IMR-90 (cell line): Measurements from ENCODE around the gene ACIN1. TPM values are rescaled to one million over a fixed set of nuclear protein-coding genes. Genes with fewer than 3 reads are reported as not detected.

ENCODE experiments used
- ATAC-seq: fragments of 200-7000 bp; cut with Tn5 transposase; 2 replicates; pipeline ENCODE4 v1.9.1; 2020; ENCODE audit warnings: low read depth, mild to moderate bottlenecking, moderate library complexity
- BruUV-seq: library from RNA; stranded (reverse); fragments of 400-500 nt; replicated peaks from 2 replicates; lab custom pipeline; 2021; lab: Mats Ljungman, UMichigan
- CTCF ChIA-PET: fragments of 300-600 bp; formaldehyde crosslinking; extraction: SDS; loops from one replicate; lab custom pipeline; 2021; ENCODE audit warnings: antibody characterized with exemption; lab: Yijun Ruan, JAX
- POLR2A ChIA-PET: fragments of 300-600 bp; sonication (Branson Sonifier 250); formaldehyde crosslinking; loops from one replicate; lab custom pipeline; 2022; ENCODE audit warnings: antibody characterized with exemption; ENCODE audit not compliant: unreplicated experiment; lab: Charles Lee
- DNase-seq: peaks from one replicate; pipeline ENCODE4 v3.0.0; 2013
- H2AFZ ChIP-seq: replicated peaks from 2 replicates; pipeline ENCODE3; 2013; ENCODE audit warnings: low read length, mild to moderate bottlenecking; ENCODE audit not compliant: poor library complexity
- H2AK5ac ChIP-seq: 2 replicates; pipeline ENCODE4 v1.6.1; 2013; ENCODE audit warnings: low read depth, low read length, inconsistent platforms
- H2AK9ac ChIP-seq: replicated peaks from 2 replicates; pipeline ENCODE3; 2013; ENCODE audit warnings: mild to moderate bottlenecking, low read depth, low read length, moderate library complexity; ENCODE audit not compliant: poor library complexity
- H2BK120ac ChIP-seq: 2 replicates; pipeline ENCODE4 v1.6.1; 2013; ENCODE audit warnings: low read depth, low read length, inconsistent platforms
- H2BK15ac ChIP-seq: 3 replicates; pipeline ENCODE4 v1.6.1; 2013; ENCODE audit warnings: low read depth, low read length, inconsistent platforms
- H2BK20ac ChIP-seq: 2 replicates; pipeline ENCODE4 v1.6.1; 2013; ENCODE audit warnings: low read depth, mild to moderate bottlenecking, inconsistent platforms, low read length, moderate library complexity
- H2BK5ac ChIP-seq: 2 replicates; pipeline ENCODE4 v1.6.1; 2013; ENCODE audit warnings: mild to moderate bottlenecking, low read depth, low read length, inconsistent platforms; ENCODE audit not compliant: poor library complexity, severe bottlenecking
- H3K14ac ChIP-seq: replicated peaks from 2 replicates; pipeline ENCODE4 v1.6.1; 2013; ENCODE audit warnings: low read depth, low read length, inconsistent platforms
- H3K18ac ChIP-seq: 2 replicates; pipeline ENCODE4 v1.6.1; 2013; ENCODE audit warnings: low read depth, low read length, control low read depth
- H3K23ac ChIP-seq: 2 replicates; pipeline ENCODE4 v1.6.1; 2013; ENCODE audit warnings: low read depth, low read length, inconsistent platforms
- H3K27ac ChIP-seq: 2 replicates; pipeline ENCODE4 v1.5.1; 2013; ENCODE audit warnings: mild to moderate bottlenecking, control low read depth, low read length; ENCODE audit not compliant: insufficient read depth
- H3K27me3 ChIP-seq: 2 replicates; pipeline ENCODE4 v1.6.1; 2013; ENCODE audit warnings: low read length; ENCODE audit not compliant: control insufficient read depth, insufficient read depth
- H3K36me3 ChIP-seq: 2 replicates; pipeline ENCODE4 v1.6.1; 2013; ENCODE audit warnings: low read length, mixed read lengths; ENCODE audit not compliant: control insufficient read depth, insufficient read depth
- H3K4ac ChIP-seq: 2 replicates; pipeline ENCODE4 v1.6.1; 2013; ENCODE audit warnings: low read depth, low read length, inconsistent platforms
- H3K4me1 ChIP-seq: 2 replicates; pipeline ENCODE4 v1.6.1; 2013; ENCODE audit warnings: low read length, mixed read lengths; ENCODE audit not compliant: control insufficient read depth, insufficient read depth
- H3K4me2 ChIP-seq: 2 replicates; pipeline ENCODE4 v1.6.1; 2013; ENCODE audit warnings: low read depth, mild to moderate bottlenecking, control low read depth, low read length, moderate library complexity
- H3K4me3 ChIP-seq: 2 replicates; pipeline ENCODE4 v1.5.1; 2013; ENCODE audit warnings: low read depth, mild to moderate bottlenecking, control low read depth, low read length, moderate library complexity; ENCODE audit not compliant: insufficient read depth
- H3K56ac ChIP-seq: 2 replicates; pipeline ENCODE4 v1.6.1; 2013; ENCODE audit warnings: low read length, inconsistent platforms; ENCODE audit not compliant: insufficient read depth; ENCODE audit errors: extremely low read depth
- H3K79me1 ChIP-seq, 2 experiments: 2 replicates each; pipeline ENCODE4 v1.6.1; 2013; ENCODE audit warnings: low read length in 2 of 2, inconsistent platforms in 1 of 2, low read depth in 1 of 2
- H3K9ac ChIP-seq: 2 replicates; pipeline ENCODE4 v1.6.1; 2013; ENCODE audit warnings: low read depth, low read length, control low read depth
- H3K9me1 ChIP-seq: 2 replicates; pipeline ENCODE4 v1.6.1; 2013; ENCODE audit warnings: low read length, inconsistent platforms; ENCODE audit not compliant: insufficient read depth
- H3K9me3 ChIP-seq: 2 replicates; pipeline ENCODE4 v1.6.1; 2013; ENCODE audit warnings: low read length; ENCODE audit not compliant: control insufficient read depth, insufficient read depth
- H4K20me1 ChIP-seq: 2 replicates; pipeline ENCODE4 v1.6.1; 2013; ENCODE audit warnings: low read length, inconsistent platforms; ENCODE audit not compliant: insufficient read depth
- H4K5ac ChIP-seq: 2 replicates; pipeline ENCODE4 v1.6.1; 2013; ENCODE audit warnings: mild to moderate bottlenecking, low read depth, low read length, control low read depth
- H4K8ac ChIP-seq, 2 experiments: 2 replicates each; pipeline ENCODE4 v1.6.1; 2013; ENCODE audit warnings: low read depth in 2 of 2, low read length in 2 of 2, control low read depth in 1 of 2, inconsistent platforms in 1 of 2
- H4K91ac ChIP-seq: 2 replicates; pipeline ENCODE4 v1.6.1; 2013; ENCODE audit warnings: low read depth, low read length, inconsistent platforms; ENCODE audit not compliant: insufficient read depth
- BHLHE40 ChIP-seq: fragments of 150-350 bp; IDR thresholded peaks from 2 replicates; pipeline ENCODE4 v1.6.1; 2016; ENCODE audit warnings: mild to moderate bottlenecking, low read depth, low read length
- FOS ChIP-seq: fragments of 150-350 bp; IDR thresholded peaks from 2 replicates; pipeline ENCODE4 v1.6.1; 2016; ENCODE audit warnings: low read depth, low read length
- MAFK ChIP-seq: IDR thresholded peaks from 2 replicates; pipeline ENCODE4 v1.6.1; 2012; ENCODE audit warnings: low read depth, low read length, improper control_type of control experiment
- MAZ ChIP-seq: IDR thresholded peaks from 2 replicates; pipeline ENCODE4 v1.6.1; 2012; ENCODE audit warnings: low read depth, mild to moderate bottlenecking, low read length, improper control_type of control experiment, moderate library complexity, borderline replicate concordance
- MXI1 ChIP-seq: IDR thresholded peaks from 2 replicates; pipeline ENCODE4 v1.6.1; 2012; ENCODE audit warnings: low read depth, mild to moderate bottlenecking, low read length, moderate library complexity, borderline replicate concordance
- SMC3 ChIP-seq: fragments of 150-350 bp; IDR thresholded peaks from 2 replicates; pipeline ENCODE4 v1.6.1; 2016; ENCODE audit warnings: low read depth, mild to moderate bottlenecking, antibody characterized with exemption, low read length, moderate library complexity
- WGBS, 2 experiments: methylation state at CpG; one replicate each; pipeline versions ENCODE4 v1.1.5 to v1.1.7; 2013; ENCODE audit warnings: missing lambda C conversion rate in 2 of 2; ENCODE audit not compliant: insufficient read length in 1 of 2; ENCODE audit errors: extremely low coverage in 2 of 2; 5-methylcytosine and 5-hydroxymethylcytosine counted together
- dilution Hi-C: fragments of 300-500 bp; cut with HindIII; formaldehyde crosslinking; loops from one replicate; pipeline ENCODE4 v1.14.3; 2018; ENCODE audit warnings: low sequenced_read_pairs; ENCODE audit not compliant: unreplicated experiment
- in situ Hi-C: fragments of 300-500 bp; cut with MboI; formaldehyde crosslinking; loops from 3 replicates; pipeline ENCODE4 v1.14.3; 2019; ENCODE audit warnings: low sequenced_read_pairs, inconsistent platforms, mixed read lengths
- intact Hi-C: fragments of 100-400 bp; cut with micrococcal nuclease; formaldehyde crosslinking; loops from 2 replicates; pipeline ENCODE4 v1.10.0; 2022
- polyA plus RNA-seq, 3 experiments: library from polyadenylated mRNA; depleted of rRNA; stranded (reverse); fragments of >200 nt; gene quantifications; 2 replicates each; pipeline ENCODE4 v1.2.3, GENCODE V29; 2012; ENCODE audit warnings: low replicate concordance in 1 of 3
- total RNA-seq: library from RNA; depleted of rRNA; stranded (reverse); fragments of >200 nt; gene quantifications from 2 replicates; pipeline ENCODE4 v1.2.3, GENCODE V29; 2012

The ACIN1 gene
- total and polyA plus RNA-seq, 2 of the 4 experiments (the other 2 are of a cell fraction), result 73.8 to 185 TPM

DNA sequence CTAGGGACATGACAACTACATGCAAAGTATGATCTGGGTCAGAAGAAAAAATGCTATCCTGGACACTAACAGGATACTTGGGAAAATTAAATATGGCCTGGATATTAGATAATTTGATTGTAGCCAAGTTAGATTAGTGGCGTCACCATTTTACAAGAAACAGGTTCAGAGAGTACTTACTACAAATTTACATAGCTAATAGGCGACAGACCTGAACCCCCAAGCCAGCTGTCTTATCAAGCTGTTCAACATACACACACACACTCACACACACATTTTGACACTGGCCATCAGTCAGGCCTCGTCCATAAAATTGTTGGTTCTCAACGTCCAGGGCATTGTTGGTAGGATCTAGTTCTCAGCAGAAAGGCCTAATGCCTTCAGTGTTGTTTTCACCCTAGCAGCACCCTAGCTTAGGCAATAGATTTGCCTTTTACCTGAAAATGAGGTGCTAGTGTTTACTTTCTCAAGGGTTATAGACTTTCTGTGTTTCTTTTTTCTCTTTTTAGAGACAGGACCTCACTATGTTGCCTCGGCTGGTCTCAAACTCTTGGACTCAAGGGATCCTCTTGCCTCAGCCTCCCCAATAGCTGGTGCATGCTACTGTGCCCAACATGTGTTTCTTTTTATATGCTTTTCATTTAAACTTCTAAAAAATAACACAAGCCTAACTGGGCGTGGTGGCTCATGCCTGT is 81.7 kb downstream of the ACIN1 start:
- POLR2A ChIA-PET, result no interaction called here

More for the DNA sequence above, 81.7 kb downstream of the ACIN1 start:
- Histone ChIP-seq H3K27me3 (no peaks in the 10 kb centered on the region), H3K23ac (no peak overlapping the region), H2AFZ (no peak overlapping the region), H2AK5ac (no peak overlapping the region), H3K27ac (no peak overlapping the region), H2BK120ac (no peak overlapping the region), H3K9me1 (0 out of 2 replicates have a peak, but pooled peaks cover 3% of the 10 kb centered on the region), H4K20me1 (no peaks in the 10 kb centered on the region), H2BK5ac (no peak overlapping the region), H3K4me2 (no peak overlapping the region), H3K4ac (no peak overlapping the region), H3K36me3 (no peaks in the 10 kb centered on the region), H3K56ac (no peak overlapping the region), H3K4me1 (peaks cover 2% of the 10 kb centered on the region; the same call in 1 of the 2 replicates), H3K79me1 (no peaks in the 10 kb centered on the region; a peak in 1 of 4 replicates), H3K14ac (no peak overlapping the region), H3K9me3 (no peaks in the 10 kb centered on the region), H4K5ac (no peak overlapping the region), H3K9ac (no peak overlapping the region), H4K8ac (no peak overlapping the region), H2BK15ac (no peak overlapping the region), H2AK9ac (no peak overlapping the region), H2BK20ac (no peak overlapping the region), H3K18ac (no peak overlapping the region), H3K4me3 (no peak overlapping the region), H4K91ac (no peak overlapping the region)
- CTCF ChIA-PET, result no interaction called here
- WGBS, 2 experiments, result 63% methylated on average over 3 of the region's 6 CpGs; no CpG with 5 or more reads in 1 of the 2 experiments
- dilution Hi-C loops, result no loop called here
- intact Hi-C loops, result no loop called here
- in situ Hi-C loops, result no loop called here
- no TSS peak for BruUV-seq
- TF ChIP-seq MAFK, result no peak
- no peak for TF ChIP-seq MXI1
- TF ChIP-seq MAZ, result no peak
- TF ChIP-seq SMC3, result no peak
- no peak for TF ChIP-seq FOS
- TF ChIP-seq BHLHE40, result no peak
- DNase-seq (no peak), ATAC-seq (no peak)
